ENCODE results near the gene SLITRK5.

Gene SLITRK5, protein sequence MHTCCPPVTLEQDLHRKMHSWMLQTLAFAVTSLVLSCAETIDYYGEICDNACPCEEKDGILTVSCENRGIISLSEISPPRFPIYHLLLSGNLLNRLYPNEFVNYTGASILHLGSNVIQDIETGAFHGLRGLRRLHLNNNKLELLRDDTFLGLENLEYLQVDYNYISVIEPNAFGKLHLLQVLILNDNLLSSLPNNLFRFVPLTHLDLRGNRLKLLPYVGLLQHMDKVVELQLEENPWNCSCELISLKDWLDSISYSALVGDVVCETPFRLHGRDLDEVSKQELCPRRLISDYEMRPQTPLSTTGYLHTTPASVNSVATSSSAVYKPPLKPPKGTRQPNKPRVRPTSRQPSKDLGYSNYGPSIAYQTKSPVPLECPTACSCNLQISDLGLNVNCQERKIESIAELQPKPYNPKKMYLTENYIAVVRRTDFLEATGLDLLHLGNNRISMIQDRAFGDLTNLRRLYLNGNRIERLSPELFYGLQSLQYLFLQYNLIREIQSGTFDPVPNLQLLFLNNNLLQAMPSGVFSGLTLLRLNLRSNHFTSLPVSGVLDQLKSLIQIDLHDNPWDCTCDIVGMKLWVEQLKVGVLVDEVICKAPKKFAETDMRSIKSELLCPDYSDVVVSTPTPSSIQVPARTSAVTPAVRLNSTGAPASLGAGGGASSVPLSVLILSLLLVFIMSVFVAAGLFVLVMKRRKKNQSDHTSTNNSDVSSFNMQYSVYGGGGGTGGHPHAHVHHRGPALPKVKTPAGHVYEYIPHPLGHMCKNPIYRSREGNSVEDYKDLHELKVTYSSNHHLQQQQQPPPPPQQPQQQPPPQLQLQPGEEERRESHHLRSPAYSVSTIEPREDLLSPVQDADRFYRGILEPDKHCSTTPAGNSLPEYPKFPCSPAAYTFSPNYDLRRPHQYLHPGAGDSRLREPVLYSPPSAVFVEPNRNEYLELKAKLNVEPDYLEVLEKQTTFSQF

DNA sequence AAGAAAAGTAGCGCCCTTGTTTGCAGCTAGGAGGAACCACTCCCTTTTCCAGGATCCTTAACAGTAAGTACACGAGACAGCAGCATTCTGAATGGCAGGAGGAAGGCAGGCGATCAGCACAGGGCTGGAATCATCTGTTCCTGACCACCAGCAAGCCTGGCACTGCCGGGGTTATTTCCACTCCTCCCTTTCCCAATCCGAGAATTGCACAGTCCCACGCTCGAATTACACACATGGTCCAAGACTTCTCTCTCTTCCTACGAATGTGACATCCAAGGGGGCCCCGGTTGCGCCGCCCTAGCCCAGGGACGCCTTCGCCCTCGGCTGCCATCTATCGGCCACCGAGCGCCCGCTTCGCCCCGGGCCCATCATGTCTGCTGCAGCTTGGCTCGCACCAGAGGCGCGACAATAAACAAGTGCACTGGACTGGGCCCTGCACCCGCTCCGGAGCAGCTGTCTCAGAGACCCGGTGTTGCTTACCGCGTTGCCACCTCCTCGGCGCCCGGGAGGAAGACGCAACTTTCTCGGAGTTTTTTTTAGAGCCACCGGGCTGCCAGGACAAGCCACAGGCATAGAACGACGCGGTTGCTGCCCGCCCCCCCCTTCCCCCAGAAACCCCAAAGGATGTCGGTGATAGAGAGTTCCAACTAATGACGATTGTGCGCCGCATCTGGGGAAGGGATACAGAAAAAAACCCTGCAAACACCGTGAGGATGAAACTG, at the start of gene SLITRK5:
Gene SLITRK5 (plus strand): TSS at position 341 of the 722 bp plus-strand sequence. CDS start 4,018 bp downstream, outside the sequence.
- peak; percentile 98 for DNase-seq

GRCh38 chr13:87622971-87623370, 48.2 kb upstream of the SLITRK5 start:
- DNase-seq, result no peak

DNA sequence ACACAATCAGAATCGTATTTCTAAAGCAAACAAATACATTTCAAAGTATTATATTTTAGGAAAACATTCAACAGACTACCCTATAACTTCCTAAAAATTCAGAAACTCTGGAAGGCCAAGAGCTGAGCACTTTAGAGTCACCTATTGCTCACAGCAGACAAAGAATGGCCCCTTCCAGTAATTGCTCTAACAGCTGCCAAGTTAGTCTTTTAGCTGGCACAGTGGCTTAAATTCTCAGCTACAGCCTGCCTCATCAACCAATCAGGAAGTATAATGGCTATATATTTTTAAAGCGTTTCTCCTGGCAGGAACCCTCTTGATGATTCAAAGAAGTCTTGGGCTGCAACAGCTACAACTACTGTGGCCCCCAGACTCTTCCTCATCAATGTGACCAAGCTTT, 14.9 kb upstream of the SLITRK5 start:
- peak; percentile 12 for DNase-seq

DNA sequence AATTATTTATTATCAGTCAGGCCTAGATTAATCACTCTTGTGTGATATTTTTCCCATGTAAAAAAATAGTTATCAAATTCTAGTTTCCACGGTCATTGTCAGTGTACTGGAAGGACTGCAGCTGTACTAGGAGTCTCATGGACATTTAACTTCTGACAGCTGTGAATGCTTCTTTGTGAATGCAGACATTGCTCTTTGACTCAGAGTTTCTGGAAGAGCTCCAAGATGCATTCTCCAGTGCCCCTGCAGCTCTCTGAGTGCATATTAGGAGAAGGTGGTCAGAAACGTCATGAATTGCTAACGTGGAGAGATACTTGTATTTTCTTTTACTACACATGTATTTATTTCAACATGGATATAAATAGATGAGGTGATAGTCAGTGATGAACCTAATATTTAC, 9.7 kb upstream of the SLITRK5 start:
- no peak for DNase-seq

DNA sequence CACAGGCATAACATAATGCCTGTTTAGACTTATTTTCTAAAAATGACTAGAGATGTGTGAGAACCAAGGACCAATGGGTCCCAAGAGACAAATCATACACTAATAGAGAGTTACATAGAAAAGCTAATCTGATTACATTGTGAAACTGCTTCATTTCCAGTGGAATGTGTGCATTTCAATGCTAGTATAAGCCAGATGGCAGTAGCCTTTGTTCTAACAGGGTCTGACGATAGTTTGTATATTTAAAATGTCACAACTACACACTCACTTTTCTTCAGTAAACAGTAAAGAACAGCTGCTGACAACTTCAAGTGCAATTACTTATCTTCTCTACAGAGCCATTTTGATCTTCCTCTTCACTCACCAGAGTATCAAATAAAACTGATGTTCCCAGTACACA, 4.3 kb upstream of the SLITRK5 start:
- no peak for DNase-seq

DNA sequence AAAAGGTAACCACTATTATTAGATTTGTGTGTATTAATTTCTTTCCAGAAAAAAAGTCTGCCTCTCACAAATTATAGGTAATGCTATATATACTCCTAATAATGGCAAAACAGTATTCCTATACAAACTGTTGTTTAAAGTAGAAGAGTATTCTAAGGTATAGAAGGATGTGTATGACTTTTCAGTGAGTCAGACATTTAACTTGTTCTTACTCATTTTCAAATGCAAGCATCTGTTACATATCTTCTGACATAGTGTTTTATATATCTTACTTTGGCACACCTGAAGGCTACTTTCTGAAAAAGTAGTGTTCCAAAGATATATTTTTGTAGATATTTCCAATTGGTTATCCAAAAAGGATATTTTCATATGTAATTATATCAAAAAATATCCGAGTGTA, 3.5 kb upstream of the SLITRK5 start:
- DNase-seq, result no peak

- no peak for DNase-seq
Observed at GRCh38 chr13:87669379-87669978, 1.7 kb upstream of the SLITRK5 start.

- DNase-seq, result peak; percentile 90
Observed at GRCh38 chr13:87671753-87672605, 808 bp downstream of the SLITRK5 start.

- peak; percentile 76 for DNase-seq
Observed at GRCh38 chr13:87674247-87674738, 3.1 kb downstream of the SLITRK5 start.

GRCh38 chr13:87675851-87676250, 4.7 kb downstream of the SLITRK5 start:
- DNase-seq, result no peak

DNA sequence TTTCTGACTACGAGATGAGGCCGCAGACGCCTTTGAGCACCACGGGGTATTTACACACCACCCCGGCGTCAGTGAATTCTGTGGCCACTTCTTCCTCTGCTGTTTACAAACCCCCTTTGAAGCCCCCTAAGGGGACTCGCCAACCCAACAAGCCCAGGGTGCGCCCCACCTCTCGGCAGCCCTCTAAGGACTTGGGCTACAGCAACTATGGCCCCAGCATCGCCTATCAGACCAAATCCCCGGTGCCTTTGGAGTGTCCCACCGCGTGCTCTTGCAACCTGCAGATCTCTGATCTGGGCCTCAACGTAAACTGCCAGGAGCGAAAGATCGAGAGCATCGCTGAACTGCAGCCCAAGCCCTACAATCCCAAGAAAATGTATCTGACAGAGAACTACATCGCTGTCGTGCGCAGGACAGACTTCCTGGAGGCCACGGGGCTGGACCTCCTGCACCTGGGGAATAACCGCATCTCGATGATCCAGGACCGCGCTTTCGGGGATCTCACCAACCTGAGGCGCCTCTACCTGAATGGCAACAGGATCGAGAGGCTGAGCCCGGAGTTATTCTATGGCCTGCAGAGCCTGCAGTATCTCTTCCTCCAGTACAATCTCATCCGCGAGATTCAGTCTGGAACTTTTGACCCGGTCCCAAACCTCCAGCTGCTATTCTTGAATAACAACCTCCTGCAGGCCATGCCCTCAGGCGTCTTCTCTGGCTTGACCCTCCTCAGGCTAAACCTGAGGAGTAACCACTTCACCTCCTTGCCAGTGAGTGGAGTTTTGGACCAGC, 5.3 kb downstream of the SLITRK5 start:
- DNase-seq, result no peak

- DNase-seq, result no peak
Observed at GRCh38 chr13:87677043-87677495, 5.9 kb downstream of the SLITRK5 start.

DNA sequence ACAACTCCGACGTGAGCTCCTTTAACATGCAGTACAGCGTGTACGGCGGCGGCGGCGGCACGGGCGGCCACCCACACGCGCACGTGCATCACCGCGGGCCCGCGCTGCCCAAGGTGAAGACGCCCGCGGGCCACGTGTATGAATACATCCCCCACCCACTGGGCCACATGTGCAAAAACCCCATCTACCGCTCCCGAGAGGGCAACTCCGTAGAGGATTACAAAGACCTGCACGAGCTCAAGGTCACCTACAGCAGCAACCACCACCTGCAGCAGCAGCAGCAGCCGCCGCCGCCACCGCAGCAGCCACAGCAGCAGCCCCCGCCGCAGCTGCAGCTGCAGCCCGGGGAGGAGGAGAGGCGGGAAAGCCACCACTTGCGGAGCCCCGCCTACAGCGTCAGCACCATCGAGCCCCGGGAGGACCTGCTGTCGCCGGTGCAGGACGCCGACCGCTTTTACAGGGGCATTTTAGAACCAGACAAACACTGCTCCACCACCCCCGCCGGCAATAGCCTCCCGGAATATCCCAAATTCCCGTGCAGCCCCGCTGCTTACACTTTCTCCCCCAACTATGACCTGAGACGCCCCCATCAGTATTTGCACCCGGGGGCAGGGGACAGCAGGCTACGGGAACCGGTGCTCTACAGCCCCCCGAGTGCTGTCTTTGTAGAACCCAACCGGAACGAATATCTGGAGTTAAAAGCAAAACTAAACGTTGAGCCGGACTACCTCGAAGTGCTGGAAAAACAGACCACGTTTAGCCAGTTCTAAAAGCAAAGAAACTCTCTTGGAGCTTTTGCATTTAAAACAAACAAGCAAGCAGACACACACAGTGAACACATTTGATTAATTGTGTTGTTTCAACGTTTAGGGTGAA, 6.6 kb downstream of the SLITRK5 start:
- DNase-seq, result peak; percentile 84

DNA sequence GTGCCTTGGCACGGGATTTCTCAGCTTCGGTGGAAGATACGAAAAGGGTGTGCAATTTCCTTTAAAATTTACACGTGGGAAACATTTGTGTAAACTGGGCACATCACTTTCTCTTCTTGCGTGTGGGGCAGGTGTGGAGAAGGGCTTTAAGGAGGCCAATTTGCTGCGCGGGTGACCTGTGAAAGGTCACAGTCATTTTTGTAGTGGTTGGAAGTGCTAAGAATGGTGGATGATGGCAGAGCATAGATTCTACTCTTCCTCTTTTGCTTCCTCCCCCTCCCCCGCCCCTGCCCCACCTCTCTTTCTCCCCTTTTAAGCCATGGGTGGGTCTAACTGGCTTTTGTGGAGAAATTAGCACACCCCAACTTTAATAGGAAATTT, 7.2 kb downstream of the SLITRK5 start:
- no peak for DNase-seq

DNA sequence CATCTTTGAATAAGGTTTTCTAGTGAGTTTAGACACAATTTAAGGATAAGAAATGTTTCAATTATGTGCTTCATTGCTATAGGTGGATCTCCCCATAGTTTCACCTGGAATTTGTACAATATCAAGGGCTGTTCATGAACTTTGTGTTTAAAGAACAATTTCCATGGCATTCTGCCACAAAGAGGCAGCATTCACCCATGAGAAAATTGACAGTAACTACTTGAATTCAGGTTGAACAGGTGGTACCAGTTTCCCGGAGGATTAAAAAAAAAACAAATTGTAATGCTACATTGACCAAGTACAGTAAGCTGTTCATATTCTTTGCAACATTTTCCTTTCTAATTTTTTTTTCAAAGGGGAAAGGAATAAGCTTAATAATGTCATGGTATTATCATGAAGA, 9.1 kb downstream of the SLITRK5 start:
- DNase-seq, result no peak

GRCh38 chr13:87684850-87685742, 13.9 kb downstream of the SLITRK5 start:
- DNase-seq, result no peak

GRCh38 chr13:87696458-87696857, 25.3 kb downstream of the SLITRK5 start:
- DNase-seq, result no peak

- DNase-seq, result no peak
Observed at GRCh38 chr13:87698268-87698667, 27.1 kb downstream of the SLITRK5 start.
